Astrocyte (in vitro differentiated cells and primary cell): ENCODE measurements around the gene TKFC. TPM values are rescaled to one million over a fixed set of nuclear protein-coding genes. Genes with fewer than 3 reads are reported as not detected.

Experiments
- DNase-seq: peaks from one replicate; pipeline ENCODE4 v3.0.0-alpha.2; 2010; ENCODE audit warnings: low read depth
- FAIRE-seq: peaks from 2 replicates; lab custom pipeline; 2011; peaks lifted over from hg19 to GRCh38; lab: Jason Lieb, UNC
- H2AFZ ChIP-seq: 2 replicates; pipeline ENCODE4 v1.6.0; 2012; ENCODE audit warnings: low read depth, low read length, inconsistent platforms
- H3K27ac ChIP-seq: 2 replicates; pipeline ENCODE4 v1.5.1; 2011; ENCODE audit warnings: low read depth, low read length, inconsistent platforms
- H3K27me3 ChIP-seq: 2 replicates; pipeline ENCODE4 v1.6.0; 2011; ENCODE audit warnings: low read length, inconsistent platforms; ENCODE audit not compliant: insufficient read depth
- H3K36me3 ChIP-seq: 2 replicates; pipeline ENCODE4 v1.5.1; 2011; ENCODE audit warnings: low read length, inconsistent platforms; ENCODE audit not compliant: insufficient read depth
- H3K4me1 ChIP-seq: 2 replicates; pipeline ENCODE4 v1.5.1; 2011; ENCODE audit warnings: low read length, inconsistent platforms; ENCODE audit not compliant: insufficient read depth
- H3K4me2 ChIP-seq: 2 replicates; pipeline ENCODE4 v1.6.0; 2012; ENCODE audit warnings: low read length, inconsistent platforms
- H3K4me3 ChIP-seq: 2 replicates; pipeline ENCODE4 v1.5.1; 2011; ENCODE audit warnings: low read depth, mild to moderate bottlenecking, low read length, inconsistent platforms; ENCODE audit not compliant: insufficient read depth
- H3K79me2 ChIP-seq: 2 replicates; pipeline ENCODE4 v1.6.0; 2012; ENCODE audit warnings: mild to moderate bottlenecking, low read length, inconsistent platforms; ENCODE audit not compliant: insufficient read depth
- H3K9ac ChIP-seq: 2 replicates; pipeline ENCODE4 v1.6.0; 2012; ENCODE audit warnings: mild to moderate bottlenecking, low read length, inconsistent platforms
- H3K9me3 ChIP-seq: 2 replicates; pipeline ENCODE4 v1.5.1; 2012; ENCODE audit warnings: low read depth, mild to moderate bottlenecking, low read length, inconsistent platforms; ENCODE audit not compliant: insufficient read depth
- H4K20me1 ChIP-seq: 2 replicates; pipeline ENCODE4 v1.6.0; 2012; ENCODE audit warnings: low read length, inconsistent platforms; ENCODE audit not compliant: insufficient read depth
- H3K27ac Mint-ChIP-seq: one replicate; pipeline ENCODE4 v1.8.0; 2021; ENCODE audit warnings: mild to moderate bottlenecking, mixed read lengths; ENCODE audit not compliant: unreplicated experiment
- H3K27me3 Mint-ChIP-seq: one replicate; pipeline ENCODE4 v1.8.0; 2021; ENCODE audit warnings: low read depth, mixed read lengths; ENCODE audit not compliant: unreplicated experiment
- H3K36me3 Mint-ChIP-seq: one replicate; pipeline ENCODE4 v1.8.0; 2021; ENCODE audit warnings: low read depth, mixed read lengths; ENCODE audit not compliant: unreplicated experiment
- H3K4me1 Mint-ChIP-seq: one replicate; pipeline ENCODE4 v1.8.0; 2021; ENCODE audit warnings: low read depth, mixed read lengths; ENCODE audit not compliant: unreplicated experiment
- H3K4me3 Mint-ChIP-seq: one replicate; pipeline ENCODE4 v1.8.0; 2021; ENCODE audit warnings: mild to moderate bottlenecking, moderate library complexity, mixed read lengths; ENCODE audit not compliant: unreplicated experiment
- H3K9me3 Mint-ChIP-seq: one replicate; pipeline ENCODE4 v1.8.0; 2021; ENCODE audit warnings: mild to moderate bottlenecking, mixed read lengths; ENCODE audit not compliant: unreplicated experiment
- EZH2 ChIP-seq: IDR thresholded peaks from 2 replicates; pipeline ENCODE4 v1.6.1; 2012; ENCODE audit warnings: mild to moderate bottlenecking, low read length, inconsistent platforms; ENCODE audit not compliant: insufficient read depth
- total RNA-seq: library from RNA; stranded (reverse); gene quantifications from 2 replicates; pipeline ENCODE4 v1.2.1, GENCODE V29; 2021
- TF ChIP-seq, protein P1 (sequence below): IDR thresholded peaks from 2 replicates; pipeline ENCODE4 v1.5.1; 2011; ENCODE audit warnings: low read depth, mild to moderate bottlenecking, inconsistent platforms, low read length, moderate library complexity; ENCODE audit not compliant: insufficient read depth

TKFC gene
- total RNA-seq, 1 donor from 2014 or later: 23.9 TPM

- Mint-ChIP-seq H3K36me3 (peaks cover 16% of the 10 kb centered on the region), H3K27me3 (peaks cover 10% of the 10 kb centered on the region), H3K4me3 (no peak overlapping the region), H3K9me3 (no peaks in the 10 kb centered on the region), H3K27ac (no peak overlapping the region), H3K4me1 (peaks cover 7% of the 10 kb centered on the region)
- Histone ChIP-seq H3K9me3 (no peaks in the 10 kb centered on the region), H3K36me3 (peaks cover 3% of the 10 kb centered on the region), H3K4me1 (no peaks in the 10 kb centered on the region), H3K27ac (no peak overlapping the region), H2AFZ (no peak overlapping the region), H3K9ac (no peak overlapping the region), H3K4me2 (no peak overlapping the region), H3K4me3 (no peak overlapping the region), H3K79me2 (no peaks in the 10 kb centered on the region), H4K20me1 (no peaks in the 10 kb centered on the region), H3K27me3 (no peaks in the 10 kb centered on the region)
- no peak for FAIRE-seq
- TF ChIP-seq EZH2: no peak
- TF ChIP-seq, protein P1, sequence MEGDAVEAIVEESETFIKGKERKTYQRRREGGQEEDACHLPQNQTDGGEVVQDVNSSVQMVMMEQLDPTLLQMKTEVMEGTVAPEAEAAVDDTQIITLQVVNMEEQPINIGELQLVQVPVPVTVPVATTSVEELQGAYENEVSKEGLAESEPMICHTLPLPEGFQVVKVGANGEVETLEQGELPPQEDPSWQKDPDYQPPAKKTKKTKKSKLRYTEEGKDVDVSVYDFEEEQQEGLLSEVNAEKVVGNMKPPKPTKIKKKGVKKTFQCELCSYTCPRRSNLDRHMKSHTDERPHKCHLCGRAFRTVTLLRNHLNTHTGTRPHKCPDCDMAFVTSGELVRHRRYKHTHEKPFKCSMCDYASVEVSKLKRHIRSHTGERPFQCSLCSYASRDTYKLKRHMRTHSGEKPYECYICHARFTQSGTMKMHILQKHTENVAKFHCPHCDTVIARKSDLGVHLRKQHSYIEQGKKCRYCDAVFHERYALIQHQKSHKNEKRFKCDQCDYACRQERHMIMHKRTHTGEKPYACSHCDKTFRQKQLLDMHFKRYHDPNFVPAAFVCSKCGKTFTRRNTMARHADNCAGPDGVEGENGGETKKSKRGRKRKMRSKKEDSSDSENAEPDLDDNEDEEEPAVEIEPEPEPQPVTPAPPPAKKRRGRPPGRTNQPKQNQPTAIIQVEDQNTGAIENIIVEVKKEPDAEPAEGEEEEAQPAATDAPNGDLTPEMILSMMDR: no peak
- DNase-seq: no peak
Observed at GRCh38 chr11:61343792-61344745, 11.0 kb downstream of the TKFC start.

GRCh38 chr11:61345170-61345610 lies 12.2 kb downstream of the TKFC start:
- no peak for DNase-seq
- H3K36me3 Mint-ChIP-seq: peaks cover 19% of the 10 kb centered on the region
- Histone ChIP-seq H3K9ac (no peak overlapping the region), H3K27me3 (no peaks in the 10 kb centered on the region), H3K4me1 (no peaks in the 10 kb centered on the region), H3K36me3 (peaks cover 3% of the 10 kb centered on the region), H3K27ac (no peak overlapping the region), H3K9me3 (no peaks in the 10 kb centered on the region), H4K20me1 (no peaks in the 10 kb centered on the region), H3K79me2 (no peaks in the 10 kb centered on the region), H3K4me3 (no peak overlapping the region), H2AFZ (no peak overlapping the region), H3K4me2 (no peak overlapping the region)
- H3K4me1 Mint-ChIP-seq: peaks cover 7% of the 10 kb centered on the region
- H3K4me3 Mint-ChIP-seq: no peak overlapping the region
- TF ChIP-seq EZH2: no peak
- TF ChIP-seq, protein P1: no peak
- H3K27me3 Mint-ChIP-seq: peaks cover 10% of the 10 kb centered on the region
- H3K27ac Mint-ChIP-seq: no peak overlapping the region
- H3K9me3 Mint-ChIP-seq: peaks cover 4% of the 10 kb centered on the region
- FAIRE-seq: no peak
